Coronary artery (tissue), 2 donors: Measurements from ENCODE around the gene FRMD1.

ENCODE experiments used
- DNase-seq: peaks from one replicate; pipeline ENCODE4 v3.0.0-alpha.2; 2017; ENCODE audit warnings: low spot score
- H3K27ac ChIP-seq, 2 donors: fragments of 200-600 bp; sonication (generic); one replicate each; pipeline ENCODE4 v1.5.1; 2016 to 2019
- H3K4me3 ChIP-seq: fragments of 200-600 bp; sonication (generic); 2 replicates; pipeline ENCODE4 v1.5.1; 2016; ENCODE audit warnings: mild to moderate bottlenecking, moderate library complexity
- CTCF ChIP-seq: fragments of 200-600 bp; sonication (generic); IDR thresholded peaks from one replicate; pipeline ENCODE4 v1.5.1; 2019; ENCODE audit warnings: antibody characterized with exemption

Gene FRMD1

DNA sequence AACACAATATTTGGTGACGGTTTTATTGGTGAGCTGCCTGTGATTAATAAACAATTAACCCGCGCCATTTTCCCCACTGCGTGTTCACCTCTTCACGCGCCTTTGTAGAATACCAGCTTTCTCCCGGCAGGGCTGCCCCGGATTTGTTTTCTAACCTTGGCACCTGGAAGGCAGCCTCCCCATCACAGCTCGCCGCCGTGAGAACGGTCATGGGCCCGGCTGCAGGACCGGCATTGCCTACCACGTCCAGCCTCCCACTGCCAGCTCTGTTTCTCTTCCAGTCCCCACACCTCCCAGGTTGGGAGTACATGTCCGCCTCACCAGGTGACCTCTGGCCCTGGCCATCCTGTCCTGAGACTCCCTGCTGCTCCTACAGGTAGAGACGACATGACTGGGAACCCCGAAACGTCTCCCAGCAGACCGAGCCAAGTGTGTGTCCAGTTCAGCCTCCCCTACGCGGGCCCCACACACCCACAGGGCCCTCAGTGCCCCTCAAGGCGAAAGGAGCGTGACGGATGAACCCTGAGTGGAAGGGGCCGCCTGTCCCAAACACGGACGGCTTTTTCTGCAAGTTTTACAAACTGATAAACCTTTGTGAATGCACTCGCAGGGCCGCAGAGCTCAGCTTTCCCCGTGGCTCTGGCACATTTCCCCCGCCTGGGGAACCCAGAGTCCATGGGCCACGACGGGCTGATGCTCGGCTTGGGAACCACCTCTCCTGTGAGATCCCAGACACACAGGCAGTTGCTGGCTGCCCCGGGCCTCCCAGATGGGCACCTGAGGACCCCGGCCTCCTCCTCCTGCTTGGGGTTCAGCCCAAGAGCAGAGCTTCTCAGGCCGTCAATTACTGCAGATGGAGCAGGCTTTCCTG is 25.7 kb downstream of the FRMD1 start:
- no peak for TF ChIP-seq CTCF
- DNase-seq, result no peak
- Histone ChIP-seq H3K27ac (no peak overlapping the region), H3K4me3 (no peak overlapping the region)

DNA sequence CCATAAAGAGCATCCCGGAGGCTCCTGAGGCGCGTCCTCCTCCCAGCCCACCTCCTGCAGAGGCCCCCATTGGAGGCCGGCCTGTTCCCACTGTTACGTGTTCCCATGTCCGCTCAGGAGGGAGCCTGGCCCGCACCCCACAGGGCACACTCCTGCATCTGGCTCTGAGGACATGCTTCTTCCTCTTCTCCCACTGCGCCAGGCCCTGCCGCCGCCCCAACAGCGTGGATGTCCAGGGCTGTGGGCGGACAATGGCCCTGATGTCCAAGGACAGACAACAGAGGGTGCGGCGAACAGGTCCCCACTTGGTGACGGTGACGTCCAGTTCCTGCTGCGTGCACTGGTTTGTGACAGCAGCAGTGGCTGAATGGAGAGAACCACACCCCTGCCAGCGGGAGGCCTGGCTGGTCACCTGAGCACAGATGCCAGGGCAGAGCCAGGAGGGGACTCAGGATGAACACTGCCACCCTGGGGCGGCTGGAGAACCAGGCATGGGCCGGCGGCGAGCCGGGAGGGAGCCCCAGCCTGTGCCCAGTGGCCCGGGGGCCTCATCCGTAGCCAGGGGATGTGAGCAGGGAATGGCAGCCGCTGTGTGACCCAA is 26.6 kb downstream of the FRMD1 start:
- no peak overlapping the region for H3K27ac ChIP-seq
- no peak overlapping the region for H3K4me3 ChIP-seq
- TF ChIP-seq CTCF, result no peak
- DNase-seq, result no peak

- no peak for DNase-seq
- no peak overlapping the region for H3K4me3 ChIP-seq
- TF ChIP-seq CTCF, result no peak
- no peak overlapping the region for H3K27ac ChIP-seq
Measured at GRCh38 chr6:168051648-168052047, 27.4 kb downstream of the FRMD1 start.

- no peak for DNase-seq
- TF ChIP-seq CTCF, result no peak
Measured at GRCh38 chr6:168050881-168051586, 28.0 kb downstream of the FRMD1 start.

GRCh38 chr6:168050225-168050880 is 28.7 kb downstream of the FRMD1 start:
- DNase-seq, result no peak
- H3K27ac ChIP-seq, result no peak overlapping the region
- TF ChIP-seq CTCF, result no peak
- no peak overlapping the region for H3K4me3 ChIP-seq

More at GRCh38 chr6:168050881-168051586, 28.0 kb downstream of the FRMD1 start:
- no peak overlapping the region for H3K4me3 ChIP-seq
- H3K27ac ChIP-seq, result no peak overlapping the region

- no peak overlapping the region for H3K27ac ChIP-seq
- no peak for TF ChIP-seq CTCF
- no peak for DNase-seq
- H3K4me3 ChIP-seq, result no peak overlapping the region
Measured at GRCh38 chr6:168049706-168050224, 29.2 kb downstream of the FRMD1 start.
